Gastroesophageal sphincter (tissue), 4 donors: ENCODE data around the gene FKBP9. TPM values are rescaled to one million over a fixed set of nuclear protein-coding genes. Genes with fewer than 3 reads are reported as not detected.
A peak's percentile ranks its signal among the peaks of the same experiment; 100 is the strongest.
"Not testable (repeated sequence)": the region's sequence is repeated elsewhere in the genome, so short reads cannot be mapped to it uniquely, and the experiment has no call there.

Source experiments
- ATAC-seq: fragments of 150-250 bp; one replicate; pipeline ENCODE4 v1.9.1; 2016; ENCODE audit warnings: mild to moderate bottlenecking, moderate library complexity
- H3K27ac ChIP-seq, 4 donors: fragments of 200-600 bp; sonication (generic) in 3 of 4; 1 replicate in 3 of 4; 2 replicates in 1 of 4; pipeline ENCODE4 v1.5.1; 2016 to 2019
- H3K27me3 ChIP-seq: fragments of 200-600 bp; sonication (generic); one replicate; pipeline ENCODE4 v1.5.1; 2019
- H3K36me3 ChIP-seq, 2 donors: fragments of 200-600 bp; sonication (generic); one replicate each; pipeline ENCODE4 v1.5.1; 2019; ENCODE audit warnings: control low read depth in 1 of 2
- H3K4me1 ChIP-seq, 3 donors: fragments of 200-600 bp; sonication (generic); 1 replicate in 2 of 3; 2 replicates in 1 of 3; pipeline ENCODE4 v1.5.1; 2016 to 2019; ENCODE audit warnings: control low read depth in 2 of 3
- H3K4me3 ChIP-seq, 2 donors: fragments of 200-600 bp; sonication (generic); one replicate each; pipeline ENCODE4 v1.5.1; 2019; ENCODE audit warnings: mild to moderate bottlenecking in 1 of 2, moderate library complexity in 1 of 2
- H3K9me3 ChIP-seq, 3 donors: fragments of 200-600 bp; sonication (generic); one replicate each; pipeline ENCODE4 v1.5.1; 2017 to 2019; ENCODE audit warnings: control low read depth in 2 of 3
- WGBS, 2 donors: methylation state at CpG; one replicate each; pipeline ENCODE4 v1.1.5; 2018; ENCODE audit warnings: low coverage in 1 of 2; 5-methylcytosine and 5-hydroxymethylcytosine counted together
- total RNA-seq, 4 donors: library from RNA; depleted of rRNA; stranded (reverse); fragments of >200 nt; gene quantifications; one replicate each; pipeline ENCODE4 v1.1.0, GENCODE V29; 2016

Gene FKBP9
- total RNA-seq, 4 donors from 2014 or later: 94.8 to 141 (median 135) TPM

DNA sequence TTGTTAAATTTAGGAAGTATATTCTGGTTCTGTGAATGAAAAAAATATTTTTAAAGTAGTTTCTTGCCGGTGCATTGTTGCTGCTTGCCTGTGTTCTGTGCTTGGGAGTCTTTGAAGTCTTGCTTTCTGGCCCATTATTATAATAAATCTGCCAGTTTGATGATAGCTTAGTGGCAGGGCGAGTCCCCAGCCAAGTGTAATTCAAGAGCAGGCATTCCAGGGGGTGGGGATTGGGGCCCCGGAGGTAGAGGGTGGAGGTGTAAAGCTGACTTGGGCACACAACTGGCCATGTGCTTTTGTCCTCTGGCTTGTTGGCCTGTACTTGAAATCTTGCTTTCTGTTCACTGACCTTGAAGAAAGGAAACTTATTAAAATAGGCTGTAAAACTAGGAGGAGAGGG, 14.7 kb downstream of the FKBP9 start:
- H3K36me3 ChIP-seq: peaks cover 0 to 20% of the 10 kb centered on the region in 2 donors
- H3K27me3 ChIP-seq, ATAC-seq, H3K9me3 ChIP-seq, H3K4me3 ChIP-seq, H3K27ac ChIP-seq: not testable (repeated sequence)
- peaks cover 0 to 12% (median 0%) of the 10 kb centered on the region in 3 donors for H3K4me1 ChIP-seq
- WGBS, 2 donors: 38 to 69% methylated on average over 1 of the region's 3 CpGs

DNA sequence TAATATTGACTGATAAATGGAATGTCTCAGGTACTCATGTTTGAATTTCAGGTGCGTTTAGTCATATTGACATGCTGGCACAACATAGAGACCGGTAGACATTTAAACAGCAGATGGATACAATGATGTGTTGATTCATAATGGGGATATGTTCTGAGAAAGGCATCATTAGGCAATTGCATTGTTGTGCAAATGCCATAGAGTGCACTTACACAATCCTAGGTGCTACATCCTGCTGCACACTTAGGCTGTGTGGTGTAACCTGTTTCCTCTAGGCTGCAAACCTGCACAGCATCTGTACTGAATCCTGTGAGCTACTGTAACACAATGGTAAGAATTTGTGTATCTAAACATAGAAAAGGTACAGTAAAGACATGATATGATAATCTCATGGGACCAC, 19.9 kb downstream of the FKBP9 start:
- not testable (repeated sequence) for H3K27ac ChIP-seq, H3K4me3 ChIP-seq, H3K9me3 ChIP-seq, H3K27me3 ChIP-seq, H3K4me1 ChIP-seq
- 95 to 100% methylated on average over 2 of the region's 2 CpGs for WGBS, 2 donors
- peaks cover 0 to 52% of the 10 kb centered on the region in 2 donors for H3K36me3 ChIP-seq
- peak; percentile 19 for ATAC-seq

DNA sequence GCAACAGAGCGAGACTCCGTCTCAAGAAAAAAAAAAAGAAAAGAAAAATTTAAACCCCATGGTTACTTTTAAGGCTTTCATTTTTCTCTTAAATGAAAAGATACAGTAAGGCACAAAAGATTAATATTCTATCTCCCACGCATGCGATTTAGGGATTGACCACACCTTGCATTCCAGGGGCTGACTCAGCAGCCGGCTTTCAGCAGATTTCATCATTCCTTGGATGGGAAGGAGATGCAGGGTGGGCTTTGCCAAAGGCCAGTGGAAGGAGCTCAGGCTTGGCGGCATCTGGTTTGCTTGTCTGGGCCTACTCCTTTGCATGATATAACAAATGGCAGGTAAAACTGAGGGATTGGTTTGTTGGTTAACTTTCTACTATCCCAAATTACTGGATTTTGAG, 22.0 kb downstream of the FKBP9 start:
- H3K27me3 ChIP-seq, H3K27ac ChIP-seq, H3K4me3 ChIP-seq, H3K9me3 ChIP-seq, H3K4me1 ChIP-seq: not testable (repeated sequence)
- peaks cover 0 to 53% of the 10 kb centered on the region in 2 donors for H3K36me3 ChIP-seq
- ATAC-seq: peak; percentile 88
- WGBS, 2 donors: 60 to 68% methylated on average over 4 to 5 of the region's 6 CpGs

DNA sequence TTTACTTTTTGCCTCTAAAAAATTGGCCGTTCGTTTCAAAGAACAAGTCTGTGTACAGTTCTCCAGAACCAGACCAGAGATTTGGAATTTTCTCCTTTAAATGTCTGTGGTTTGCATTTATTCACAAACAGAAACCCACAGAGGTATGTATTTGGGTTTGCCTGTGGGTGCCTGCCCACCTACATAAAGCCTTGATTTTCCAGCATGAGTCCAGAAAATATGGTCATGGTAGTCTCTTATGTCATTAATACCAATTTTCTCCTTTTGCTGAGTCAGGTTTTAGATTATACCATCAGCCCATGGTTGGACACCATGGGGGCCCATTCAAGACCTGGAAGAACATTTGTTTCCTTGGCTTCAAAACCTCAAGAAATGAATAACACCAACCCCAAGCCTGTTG, 22.7 kb downstream of the FKBP9 start:
- H3K4me1 ChIP-seq, H3K27me3 ChIP-seq, H3K9me3 ChIP-seq, ATAC-seq, H3K27ac ChIP-seq, H3K4me3 ChIP-seq: not testable (repeated sequence)
- no CpG with 5 or more reads among the region's 2 CpGs for whole genome bisulfite sequencing, 2 donors
- H3K36me3 ChIP-seq: peaks cover 0 to 51% of the 10 kb centered on the region in 2 donors

DNA sequence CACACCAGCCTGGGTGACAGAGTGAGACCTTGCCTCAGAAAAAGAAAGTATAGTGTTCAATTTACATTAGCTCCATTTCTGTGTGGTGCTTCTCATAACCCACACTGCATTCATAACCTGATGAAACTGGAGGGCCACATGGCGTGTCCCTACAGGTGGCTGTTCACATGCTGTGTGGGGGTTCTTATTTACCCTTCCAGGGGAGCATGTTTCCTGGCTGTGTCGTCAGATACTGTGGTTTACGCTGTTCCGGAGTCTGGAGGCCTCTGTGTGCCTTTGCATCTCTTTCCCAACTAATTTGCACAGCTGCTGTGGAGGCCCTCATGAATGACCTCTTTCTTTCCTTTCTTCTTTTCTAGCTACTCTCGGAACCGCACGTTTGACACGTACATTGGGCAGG, 30.9 kb downstream of the FKBP9 start:
- Histone ChIP-seq H3K4me1 (peaks cover 0 to 16% (median 0%) of the 10 kb centered on the region in 3 donors), H3K36me3 (peaks cover 0 to 40% of the 10 kb centered on the region in 2 donors)
- H3K27me3 ChIP-seq, ATAC-seq, H3K27ac ChIP-seq, H3K4me3 ChIP-seq, H3K9me3 ChIP-seq: not testable (repeated sequence)
- WGBS, 2 donors: no CpG with 5 or more reads among the region's 8 CpGs

DNA sequence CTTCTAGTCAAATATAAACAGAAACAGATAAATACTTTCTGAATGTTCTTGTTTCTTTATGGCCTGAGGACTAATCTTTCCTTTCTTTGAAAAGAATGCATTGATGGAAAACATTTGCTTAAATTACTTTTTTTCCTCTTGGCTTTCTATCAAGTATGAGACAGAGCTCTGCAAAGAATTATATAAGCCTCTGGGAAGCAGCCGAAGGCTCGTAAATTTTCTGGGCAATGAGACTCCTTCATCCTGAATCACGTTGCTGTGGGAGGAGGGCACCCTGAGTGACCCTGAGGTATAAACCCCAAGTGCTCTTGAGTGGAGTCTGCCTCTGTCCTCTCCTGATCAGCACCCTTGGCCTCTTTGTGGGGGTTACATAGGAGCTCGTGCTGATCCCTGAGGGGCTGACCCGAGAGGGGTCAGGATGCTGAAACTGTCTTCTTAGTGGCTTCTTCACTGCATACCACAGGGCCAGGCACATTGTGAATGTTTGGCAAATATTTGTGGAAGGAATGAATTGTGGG, 33.9 kb downstream of the FKBP9 start:
- Histone ChIP-seq H3K27ac (peak overlapping the region in 3 of 4 donors; percentile 19 to 57 (median 38)), H3K36me3 (peaks cover 0 to 31% of the 10 kb centered on the region in 2 donors)
- WGBS, 2 donors: 0% methylated on average over 2 of the region's 5 CpGs; no CpG with 5 or more reads in 1 of the 2 donors
- H3K27me3 ChIP-seq, H3K4me3 ChIP-seq, H3K9me3 ChIP-seq, H3K4me1 ChIP-seq: not testable (repeated sequence)
- ATAC-seq: peak; percentile 29

DNA sequence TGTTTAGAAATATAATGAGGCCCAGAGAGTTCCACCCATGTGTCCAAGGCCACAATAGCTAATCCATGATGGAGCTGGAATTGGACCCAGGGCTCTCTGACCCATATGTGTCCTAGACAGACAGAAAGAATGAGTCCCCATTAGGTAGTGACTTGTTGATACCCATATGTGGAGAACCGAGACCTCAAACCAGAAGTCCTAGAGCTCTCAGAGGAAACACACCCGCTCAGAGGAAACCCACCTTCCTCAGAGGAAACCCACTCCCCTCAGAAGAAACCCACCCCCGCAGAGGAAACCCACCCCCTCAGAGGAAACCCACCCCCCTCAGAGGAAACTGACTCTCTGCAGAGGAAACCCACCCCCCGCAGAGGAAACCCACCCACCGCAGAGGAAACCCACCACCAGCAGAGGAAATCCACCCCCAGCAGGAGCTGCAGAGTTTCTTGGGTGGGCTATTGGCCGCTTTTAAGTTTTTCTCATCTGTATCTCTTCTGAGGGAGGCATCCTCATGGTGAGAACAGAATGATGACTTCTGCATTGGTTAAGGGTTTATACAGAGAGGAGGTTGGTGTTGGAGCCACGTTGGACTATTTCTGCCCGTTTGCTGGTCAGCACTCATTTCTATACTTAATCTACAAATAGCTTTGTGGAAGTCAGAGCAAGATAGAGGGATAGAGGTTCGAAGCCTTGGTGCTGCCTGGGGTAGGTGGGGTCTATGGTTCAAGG, 34.9 kb downstream of the FKBP9 start:
- H3K9me3 ChIP-seq, H3K27me3 ChIP-seq, ATAC-seq, H3K27ac ChIP-seq, H3K4me1 ChIP-seq, H3K4me3 ChIP-seq: not testable (repeated sequence)
- WGBS, 2 donors: 70% methylated on average over 2 of the region's 9 CpGs; no CpG with 5 or more reads in 1 of the 2 donors
- H3K36me3 ChIP-seq: peaks cover 0 to 27% of the 10 kb centered on the region in 2 donors

DNA sequence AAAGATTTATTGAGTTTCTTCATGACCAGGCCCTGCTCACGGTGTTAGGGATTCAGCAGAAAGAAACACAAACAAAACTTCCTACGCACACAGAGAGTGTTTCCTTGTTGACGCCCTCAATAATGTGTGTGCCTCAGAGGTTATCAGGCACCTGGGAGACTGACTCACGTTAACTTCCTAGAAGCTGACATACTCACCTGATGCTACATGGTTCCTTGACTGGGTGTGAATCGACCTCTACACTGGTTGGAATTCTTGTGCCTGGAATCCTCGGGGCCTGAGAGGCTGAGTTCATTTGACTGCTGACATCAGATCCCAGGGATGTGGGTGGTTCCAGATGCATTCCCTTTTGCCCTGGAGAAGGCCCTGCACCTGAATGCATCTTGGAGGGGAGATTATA, 35.5 kb downstream of the FKBP9 start:
- not testable (repeated sequence) for ATAC-seq
- WGBS, 2 donors: 100% methylated on average over 2 of the region's 6 CpGs; no CpG with 5 or more reads in 1 of the 2 donors

DNA sequence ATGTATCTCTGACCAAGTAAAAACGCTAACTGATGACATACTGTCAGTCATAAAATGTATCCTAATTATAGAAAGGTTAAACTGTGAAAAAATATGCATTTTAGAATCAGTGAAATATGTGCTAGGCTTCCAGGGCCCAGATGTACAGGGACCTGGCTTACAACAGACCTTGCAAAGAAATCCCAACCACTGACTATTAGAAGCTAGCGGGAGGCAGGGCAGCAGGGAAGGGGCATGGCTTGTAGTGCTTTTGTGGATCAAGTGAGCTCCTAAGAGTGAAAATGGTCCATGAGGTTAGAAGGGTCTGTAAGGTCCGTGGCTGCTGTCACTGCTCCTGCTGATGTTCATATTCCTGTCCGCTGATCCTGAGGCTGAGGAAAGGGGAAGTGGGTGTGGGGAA, 40.7 kb downstream of the FKBP9 start:
- ATAC-seq, H3K9me3 ChIP-seq, H3K27me3 ChIP-seq: not testable (repeated sequence)
- peaks cover 2 to 19% (median 8%) of the 10 kb centered on the region in 3 donors for H3K4me1 ChIP-seq
- peak overlapping the region in 1 of 2 donors; percentile 34 for H3K4me3 ChIP-seq
- WGBS, 2 donors: 13 to 40% methylated on average over 1 to 2 of the region's 4 CpGs
- peaks cover 0 to 11% of the 10 kb centered on the region in 2 donors for H3K36me3 ChIP-seq
- peak overlapping the region in 3 of 4 donors; percentile 70 to 78 (median 76) for H3K27ac ChIP-seq

More for the DNA sequence above, 35.5 kb downstream of the FKBP9 start:
- H3K36me3 ChIP-seq: peaks cover 0 to 27% of the 10 kb centered on the region in 2 donors
- H3K27me3 ChIP-seq, H3K27ac ChIP-seq, H3K9me3 ChIP-seq, H3K4me3 ChIP-seq: not testable (repeated sequence)
- peaks cover 0 to 12% (median 2%) of the 10 kb centered on the region in 3 donors for H3K4me1 ChIP-seq

DNA sequence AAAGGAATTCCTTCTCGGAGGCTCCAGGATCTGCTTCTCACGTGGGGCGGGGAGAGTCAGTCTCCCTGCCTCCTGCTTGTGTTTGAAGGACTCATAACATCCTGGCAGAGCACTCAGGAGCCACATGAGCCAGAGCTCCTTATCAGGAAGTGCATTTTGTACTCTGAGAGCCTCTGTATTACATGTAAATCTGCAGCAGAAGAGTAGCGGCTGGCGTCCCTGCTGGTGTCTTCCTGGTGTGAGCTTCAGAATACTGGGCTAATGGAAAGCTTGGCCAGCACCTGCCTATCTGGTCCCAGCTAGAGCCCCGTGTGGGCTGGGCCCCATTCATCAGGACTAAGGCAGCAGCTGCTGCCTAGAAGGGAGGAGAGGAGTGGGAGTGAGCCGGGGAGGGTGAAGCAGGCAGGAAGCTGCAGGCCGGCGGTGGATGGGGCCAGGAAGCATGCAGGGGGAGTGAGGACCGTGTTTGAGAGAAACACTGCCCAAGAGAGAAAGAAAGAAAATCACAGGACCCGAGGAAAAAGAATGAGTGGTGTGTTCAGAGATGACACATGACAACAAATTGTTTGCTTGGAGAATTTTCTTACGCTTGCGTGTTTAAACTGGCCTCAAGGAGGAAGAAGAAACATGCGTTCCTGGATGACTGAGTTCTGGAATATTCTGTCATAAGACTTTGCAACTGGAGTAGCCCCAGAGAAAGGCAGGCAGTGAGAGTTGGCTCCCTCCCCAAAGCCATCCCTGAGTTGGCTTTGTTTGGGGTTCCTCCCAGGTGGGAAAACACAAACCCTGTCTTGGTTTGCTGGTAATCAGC, 41.3 kb downstream of the FKBP9 start:
- peak overlapping the region; percentile 20 to 34 for H3K4me3 ChIP-seq
- not testable (repeated sequence) for H3K27me3 ChIP-seq, H3K9me3 ChIP-seq
- peaks cover 0 to 15% of the 10 kb centered on the region in 2 donors for H3K36me3 ChIP-seq
- 22% methylated on average over 5 to 9 of the region's 14 CpGs for WGBS, 2 donors
- H3K4me1 ChIP-seq: peaks cover 2 to 19% (median 8%) of the 10 kb centered on the region in 3 donors
- H3K27ac ChIP-seq: peak overlapping the region; percentile 55 to 78 (median 73)
- ATAC-seq: peak; percentile 82

DNA sequence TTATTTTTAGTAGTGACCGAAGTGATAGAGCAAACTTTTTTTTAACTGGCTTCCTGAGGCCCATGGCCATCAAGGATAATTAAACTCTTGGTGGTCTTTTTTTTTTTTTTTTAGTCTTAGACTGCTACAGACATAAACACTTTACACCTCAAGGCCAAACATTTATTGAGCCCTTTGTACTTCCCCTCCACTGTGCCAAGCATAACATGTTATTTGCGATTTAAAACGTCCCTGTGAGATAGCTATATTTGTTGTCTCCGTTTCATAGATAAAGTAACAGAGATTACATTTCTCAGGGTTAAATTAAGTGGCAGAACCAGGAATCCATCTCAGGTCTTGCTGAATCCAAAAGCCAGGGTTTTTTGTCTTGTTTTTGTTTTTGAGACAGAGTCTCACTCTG, 42.1 kb downstream of the FKBP9 start:
- not testable (repeated sequence) for H3K9me3 ChIP-seq, H3K4me3 ChIP-seq, ATAC-seq, H3K27me3 ChIP-seq
- Histone ChIP-seq H3K36me3 (peaks cover 0 to 23% of the 10 kb centered on the region in 2 donors), H3K27ac (peak overlapping the region; percentile 55 to 78 (median 73)), H3K4me1 (peaks cover 2 to 19% (median 8%) of the 10 kb centered on the region in 3 donors)
- WGBS, 2 donors: 33 to 53% methylated on average over 3 to 4 of the region's 4 CpGs

DNA sequence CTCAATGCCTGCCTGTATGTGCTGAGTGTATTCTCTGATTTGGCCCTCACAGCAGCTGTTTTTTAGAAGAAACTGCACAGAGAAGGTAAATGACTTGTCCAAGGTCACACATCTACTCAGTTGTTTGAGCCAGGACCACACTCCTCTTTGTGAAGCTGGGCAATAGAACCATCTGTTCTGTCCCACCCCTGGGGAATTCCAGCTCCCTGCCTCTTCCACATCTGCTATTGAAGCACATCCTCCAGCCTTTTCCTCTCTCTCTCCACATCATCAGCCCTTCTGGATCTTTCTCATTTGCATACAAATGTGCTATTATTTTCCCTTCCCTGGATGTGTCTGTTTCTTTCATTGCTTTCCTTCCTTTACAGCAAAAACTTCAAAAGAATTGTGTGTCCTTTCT, 45.9 kb downstream of the FKBP9 start:
- H3K4me1 ChIP-seq: peaks cover 2 to 11% (median 4%) of the 10 kb centered on the region in 3 donors
- ATAC-seq, H3K27ac ChIP-seq, H3K4me3 ChIP-seq, H3K27me3 ChIP-seq, H3K9me3 ChIP-seq: not testable (repeated sequence)
- H3K36me3 ChIP-seq: peaks cover 0 to 55% of the 10 kb centered on the region in 2 donors

DNA sequence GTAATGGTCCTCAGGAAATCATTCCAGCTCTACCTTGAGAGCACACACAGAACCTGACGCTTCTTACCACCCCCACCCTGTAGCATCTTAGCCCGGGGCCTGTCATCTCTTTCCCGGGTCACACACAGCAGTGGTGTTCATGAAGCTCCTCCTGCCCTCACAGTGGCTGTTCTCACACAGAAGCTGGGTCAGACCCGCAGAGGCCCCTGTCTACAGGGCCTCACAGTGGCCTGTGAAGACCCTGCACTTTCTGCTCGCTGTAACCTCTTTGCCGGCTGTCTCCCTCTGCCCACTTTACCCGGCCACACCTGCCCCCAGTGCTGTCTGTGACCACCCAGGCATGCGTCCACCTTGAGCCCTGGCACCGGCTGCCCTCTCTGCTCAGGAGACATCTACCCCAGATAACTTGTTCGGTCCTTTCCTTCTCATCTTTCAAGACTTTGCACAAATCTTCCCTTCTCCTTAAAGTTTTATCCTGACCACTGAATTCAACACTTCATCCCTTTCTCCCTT, 46.9 kb downstream of the FKBP9 start:
- H3K9me3 ChIP-seq, ATAC-seq, H3K27me3 ChIP-seq, H3K4me3 ChIP-seq, H3K27ac ChIP-seq, H3K4me1 ChIP-seq: not testable (repeated sequence)
- H3K36me3 ChIP-seq: peaks cover 0 to 55% of the 10 kb centered on the region in 2 donors
- 81 to 89% methylated on average over 6 to 7 of the region's 10 CpGs for WGBS, 2 donors
